DMS114 treated with DMSO at 0.1 percent for 48 hours (cell line): ENCODE data around the gene MYO18B.

Source experiments
- DNase-seq: peaks from one replicate; lab custom pipeline; 2025; ENCODE audit not compliant: unreplicated experiment; lab: John Stamatoyannopoulos, UW

MYO18B gene

DNA sequence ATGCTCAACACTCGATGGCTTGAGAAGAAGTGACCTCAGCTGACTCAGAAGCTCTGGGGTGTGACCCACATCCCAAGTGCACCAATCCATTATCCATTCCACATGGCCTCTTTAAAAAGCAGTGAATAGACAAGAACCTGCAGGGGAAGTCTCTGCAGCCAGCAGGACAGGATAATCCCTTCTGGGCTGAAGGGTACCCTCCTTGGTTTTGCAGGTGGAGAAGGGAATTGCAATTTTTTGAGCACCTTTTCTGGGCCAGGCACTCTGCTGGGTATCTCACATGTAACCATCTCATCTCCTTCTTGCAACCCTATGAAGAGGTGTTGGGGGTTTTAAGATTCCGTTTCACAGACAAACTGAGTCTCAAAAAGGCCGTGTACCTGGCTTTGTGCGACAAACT is 76.6 kb downstream of the MYO18B start:
- DNase-seq = no peak

DNA sequence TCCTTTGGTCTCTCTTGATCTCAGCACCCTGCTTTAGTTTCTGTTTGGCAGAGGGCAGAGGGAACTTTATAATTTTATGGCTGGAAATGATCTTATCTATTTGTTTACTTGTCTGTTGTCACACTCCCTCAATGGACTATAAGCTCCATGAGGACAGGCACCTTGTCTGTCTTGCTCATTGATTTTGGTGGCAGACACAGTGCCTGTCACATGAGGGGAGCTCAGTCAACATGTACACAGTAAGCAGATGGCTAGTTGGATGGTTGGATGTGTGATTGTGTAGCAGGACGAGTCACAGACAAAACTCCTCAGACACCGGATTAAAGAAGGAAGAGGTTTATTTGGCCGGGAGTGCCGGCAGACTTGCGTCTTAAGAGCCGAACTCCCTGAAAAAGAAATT is 80.4 kb downstream of the MYO18B start:
- DNase-seq = no peak

DNA sequence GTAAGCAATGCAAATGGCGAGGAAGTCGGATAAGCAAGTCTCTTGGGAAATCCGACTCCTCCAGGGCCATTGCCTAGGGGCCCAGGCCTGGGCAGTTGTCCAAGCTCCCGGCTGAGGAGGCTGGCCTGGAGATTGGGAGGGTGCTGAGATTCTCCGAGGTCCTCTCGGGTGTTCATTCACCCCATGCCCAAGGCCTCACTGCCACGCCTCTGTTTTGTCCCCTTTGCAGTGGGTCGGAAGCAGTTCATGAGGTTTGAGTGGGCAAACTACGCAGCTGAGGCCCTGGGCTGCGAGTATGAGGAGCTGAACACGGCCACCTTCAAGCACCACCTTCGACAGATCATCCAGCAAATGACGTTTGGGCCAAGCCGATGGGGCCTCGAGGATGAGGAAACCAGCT is 81.3 kb downstream of the MYO18B start:
- DNase-seq = no peak

DNA sequence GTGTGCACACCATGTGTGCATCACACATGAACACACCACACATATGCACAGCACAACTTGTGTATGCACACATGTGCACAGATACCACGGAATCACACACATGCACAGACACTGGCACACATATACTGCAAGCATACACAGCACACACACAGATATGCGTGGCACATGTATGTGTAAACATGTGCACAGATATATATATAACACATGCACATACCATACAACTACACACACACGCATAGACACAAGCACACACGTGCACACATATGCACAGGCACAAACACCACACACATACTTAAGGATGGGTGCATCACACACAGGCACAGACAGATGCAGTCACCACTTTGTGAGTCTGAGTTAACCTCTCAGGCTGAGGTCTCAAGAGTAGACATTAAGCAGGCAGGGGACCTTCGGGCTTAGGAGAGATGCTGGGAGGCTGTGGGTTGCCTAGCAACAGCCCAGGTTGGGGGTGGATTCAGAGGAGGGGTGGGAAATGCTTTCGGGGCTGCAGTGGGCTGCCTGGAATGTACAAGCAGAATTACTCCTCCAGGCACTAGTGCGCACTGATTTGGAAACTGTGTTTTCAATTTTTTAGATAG is 82.9 kb downstream of the MYO18B start:
- no peak for DNase-seq

DNA sequence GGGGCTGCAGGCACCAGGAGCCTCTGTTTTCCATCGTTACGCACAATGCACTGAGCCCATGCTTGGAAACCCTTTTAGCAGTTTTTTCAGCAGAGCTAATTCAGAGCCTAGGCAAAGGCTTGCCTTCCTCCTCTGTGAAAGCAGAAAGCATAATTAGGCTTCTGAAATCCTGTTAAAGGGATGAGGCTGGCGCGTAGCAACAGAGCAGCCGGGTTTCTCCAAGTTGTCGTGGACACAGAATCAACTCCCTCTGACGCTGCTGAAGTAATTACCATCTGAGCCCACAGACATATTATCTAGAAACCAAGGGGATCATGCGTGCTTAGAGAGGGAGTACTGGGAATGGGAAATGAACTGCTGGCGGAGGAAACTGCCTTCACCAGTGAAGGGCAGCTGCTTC is 85.4 kb downstream of the MYO18B start:
- DNase-seq = no peak

DNA sequence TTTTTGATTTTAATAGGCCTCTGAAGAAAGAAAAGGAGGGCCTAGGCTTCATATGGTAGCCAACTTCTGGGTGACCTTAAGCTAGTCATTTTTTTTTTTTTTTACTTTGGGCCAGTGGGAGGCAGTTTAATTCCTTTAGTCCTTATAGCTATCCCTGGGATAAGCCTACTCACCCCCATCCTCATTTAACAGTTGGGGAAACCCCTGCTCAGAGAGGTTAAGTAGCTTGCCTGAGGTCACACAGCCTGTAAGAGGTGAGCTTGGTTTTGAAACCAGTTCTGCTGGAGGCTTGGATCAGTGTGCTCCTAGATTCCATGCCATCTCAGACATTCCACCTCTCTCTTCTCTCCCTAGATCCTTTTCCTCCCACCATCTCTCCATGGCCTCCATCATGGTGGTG is 86.4 kb downstream of the MYO18B start:
- no peak for DNase-seq

DNA sequence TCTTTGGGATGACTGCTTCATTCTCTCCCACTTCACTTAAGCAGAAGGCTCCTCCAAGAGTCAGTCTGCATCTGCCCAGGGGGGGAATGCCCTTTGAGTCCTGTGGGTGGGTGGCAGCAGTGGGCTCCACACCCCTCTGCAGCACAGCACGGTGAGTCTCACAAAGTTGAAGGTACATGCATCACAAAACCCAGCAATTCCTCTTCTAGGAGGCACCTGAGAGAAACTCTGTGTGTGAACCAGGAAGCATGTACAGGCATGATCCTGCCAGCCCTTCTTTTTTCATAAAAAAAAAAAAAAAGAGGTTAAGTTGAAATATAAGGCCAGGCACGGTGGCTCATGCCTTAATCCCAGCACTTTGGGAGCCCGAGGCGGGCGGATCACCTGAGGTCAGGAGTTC is 87.2 kb downstream of the MYO18B start:
- no peak for DNase-seq

DNA sequence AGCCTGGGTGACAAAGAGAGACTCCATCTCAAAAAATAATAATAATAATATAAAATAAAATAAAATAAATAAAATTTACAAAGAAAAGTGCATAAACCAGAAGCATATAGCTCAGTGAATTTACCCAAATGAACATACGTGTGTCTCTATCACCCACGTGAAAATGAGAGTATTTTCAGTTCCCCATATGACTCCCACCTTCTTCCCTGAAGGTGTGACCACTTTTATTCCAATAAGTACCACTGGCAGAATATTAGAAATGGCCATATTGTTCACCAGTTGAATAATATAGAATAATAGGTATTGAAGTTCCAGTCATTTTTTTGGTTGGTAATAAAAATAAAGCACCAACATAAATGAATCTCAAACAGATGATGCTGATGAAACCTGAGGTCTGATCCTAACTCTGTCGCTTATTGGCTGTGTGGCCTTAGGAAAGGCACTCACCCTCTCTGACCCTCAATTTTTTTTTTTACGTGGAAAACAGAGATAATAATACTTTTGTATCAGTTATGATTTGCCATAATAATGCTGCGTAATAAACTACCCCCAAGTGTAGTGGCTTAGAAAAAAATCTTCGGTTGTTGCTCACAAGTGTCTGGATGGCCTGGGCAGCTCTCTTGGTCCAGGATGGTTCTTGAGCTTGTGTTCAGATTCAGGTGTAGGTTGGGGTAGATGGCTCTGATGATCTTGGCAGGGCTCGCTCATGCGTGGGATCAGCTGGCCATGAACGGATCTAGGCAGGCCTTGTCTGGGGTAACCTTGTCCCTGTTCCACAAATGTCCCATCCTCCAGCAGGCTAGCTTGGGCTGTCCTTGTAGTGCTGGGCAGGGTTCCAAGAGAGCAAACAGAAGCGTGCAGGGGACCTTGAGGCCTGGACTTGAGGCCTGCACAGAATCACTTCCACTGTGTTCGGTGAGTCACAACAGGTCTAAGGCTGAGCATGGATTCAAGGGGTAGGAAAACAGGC is 88.1 kb downstream of the MYO18B start:
- no peak for DNase-seq

DNA sequence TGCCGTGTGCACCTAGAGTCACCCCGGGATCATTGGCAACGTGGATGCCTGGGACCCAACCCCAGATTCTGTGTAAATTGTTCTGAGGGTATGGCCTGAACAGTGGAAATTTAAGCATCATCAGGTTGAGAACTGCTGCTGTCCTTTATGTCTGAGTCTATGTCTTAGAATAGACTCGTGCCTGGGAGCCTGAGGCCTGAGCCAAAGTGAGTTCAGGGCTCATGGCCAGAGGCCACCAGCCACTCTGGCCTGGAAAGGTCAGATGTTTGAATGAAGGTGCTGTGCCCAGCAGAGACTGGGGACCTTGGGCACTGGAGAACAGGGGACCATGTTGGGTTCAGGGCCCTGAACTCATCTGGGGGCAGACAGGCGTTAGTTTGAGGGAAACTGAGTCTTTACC is 91.1 kb downstream of the MYO18B start:
- DNase-seq = no peak

DNA sequence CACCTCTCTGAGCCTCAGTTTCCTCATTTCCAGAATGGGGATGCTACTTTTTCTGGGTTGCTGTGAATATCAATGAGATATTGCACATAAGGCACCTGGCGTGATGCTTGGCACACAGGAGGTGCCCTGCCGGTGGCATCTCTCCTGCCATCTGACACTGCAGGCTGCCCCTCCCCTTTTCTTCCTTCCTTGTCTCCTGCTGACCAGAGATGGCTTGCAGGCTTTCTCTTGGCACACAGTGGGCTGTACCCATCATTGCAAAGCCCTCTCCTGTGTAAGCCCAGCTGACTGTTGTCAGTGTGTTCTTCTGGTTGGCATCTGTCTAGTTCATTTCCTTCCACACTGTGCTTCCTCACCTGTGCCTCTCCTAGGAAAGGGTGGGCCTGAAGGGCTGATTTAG is 91.7 kb downstream of the MYO18B start:
- no peak for DNase-seq

DNA sequence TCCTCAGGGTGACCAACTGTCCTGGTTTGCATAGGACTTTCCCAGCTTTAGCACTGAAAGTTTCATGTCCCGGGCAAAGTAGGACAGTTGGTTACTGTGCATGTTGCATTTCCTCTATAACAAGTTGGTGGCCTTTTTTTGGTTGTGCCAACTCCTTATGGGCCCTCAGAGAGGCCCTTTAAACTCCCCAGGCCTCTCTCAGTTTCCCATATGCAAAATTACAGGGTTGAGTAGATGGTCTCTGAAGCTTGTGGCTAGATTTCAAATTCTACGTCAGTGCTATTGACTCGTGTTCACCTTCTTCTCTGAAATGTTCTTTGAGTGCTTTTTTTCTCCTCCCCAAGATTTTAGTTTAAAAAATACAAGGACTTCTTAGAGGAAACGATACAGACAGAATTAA is 92.5 kb downstream of the MYO18B start:
- DNase-seq = no peak

DNA sequence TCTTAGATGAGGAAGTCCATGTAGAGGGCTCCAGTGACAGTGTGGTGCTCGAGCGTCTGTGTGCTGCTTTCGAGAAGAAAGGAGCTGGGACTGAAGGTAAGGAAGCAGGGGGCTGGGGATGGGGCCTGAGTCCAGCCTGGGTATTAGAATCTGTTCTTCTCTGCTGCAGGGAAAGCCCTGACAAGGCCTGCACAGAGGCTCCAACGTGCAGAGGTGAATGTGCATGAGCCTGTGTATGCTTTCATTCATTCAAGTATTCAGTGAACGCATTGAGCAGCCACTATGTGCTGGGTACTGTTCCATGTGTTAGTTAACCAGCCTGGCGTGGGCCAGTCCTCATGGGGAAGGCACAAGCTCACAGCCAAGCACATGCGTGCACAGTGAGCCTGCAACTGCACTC is 93.4 kb downstream of the MYO18B start:
- DNase-seq = no peak

DNA sequence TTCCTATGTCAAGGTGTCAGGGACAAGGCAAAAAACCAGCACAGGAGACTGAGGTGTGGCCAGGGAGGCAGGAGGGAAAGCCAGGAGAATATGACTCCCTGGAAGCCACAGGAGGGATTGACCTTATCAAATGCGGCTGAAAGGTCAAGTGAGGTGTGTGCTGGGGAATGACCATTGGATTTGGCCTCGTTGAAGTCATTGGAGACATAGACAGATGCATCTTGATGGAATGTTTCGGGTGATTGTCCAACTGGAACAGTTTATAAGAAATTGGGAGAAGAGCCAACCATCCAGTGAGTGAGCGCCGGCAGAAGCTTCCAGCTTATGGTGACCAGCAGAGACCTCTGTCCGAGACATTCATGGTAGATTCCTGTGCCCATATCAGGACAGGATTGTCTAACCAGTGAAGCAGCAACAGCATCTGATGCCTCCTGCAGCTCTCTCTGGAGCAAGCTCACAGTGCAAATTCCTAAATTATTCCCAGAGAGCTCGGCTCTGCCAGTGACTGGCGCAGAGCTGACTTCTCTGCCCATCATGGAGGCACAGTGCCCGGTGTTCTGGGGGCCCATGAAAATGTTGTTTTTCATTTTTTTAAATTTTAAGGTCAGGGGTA is 95.4 kb downstream of the MYO18B start:
- DNase-seq = no peak

DNA sequence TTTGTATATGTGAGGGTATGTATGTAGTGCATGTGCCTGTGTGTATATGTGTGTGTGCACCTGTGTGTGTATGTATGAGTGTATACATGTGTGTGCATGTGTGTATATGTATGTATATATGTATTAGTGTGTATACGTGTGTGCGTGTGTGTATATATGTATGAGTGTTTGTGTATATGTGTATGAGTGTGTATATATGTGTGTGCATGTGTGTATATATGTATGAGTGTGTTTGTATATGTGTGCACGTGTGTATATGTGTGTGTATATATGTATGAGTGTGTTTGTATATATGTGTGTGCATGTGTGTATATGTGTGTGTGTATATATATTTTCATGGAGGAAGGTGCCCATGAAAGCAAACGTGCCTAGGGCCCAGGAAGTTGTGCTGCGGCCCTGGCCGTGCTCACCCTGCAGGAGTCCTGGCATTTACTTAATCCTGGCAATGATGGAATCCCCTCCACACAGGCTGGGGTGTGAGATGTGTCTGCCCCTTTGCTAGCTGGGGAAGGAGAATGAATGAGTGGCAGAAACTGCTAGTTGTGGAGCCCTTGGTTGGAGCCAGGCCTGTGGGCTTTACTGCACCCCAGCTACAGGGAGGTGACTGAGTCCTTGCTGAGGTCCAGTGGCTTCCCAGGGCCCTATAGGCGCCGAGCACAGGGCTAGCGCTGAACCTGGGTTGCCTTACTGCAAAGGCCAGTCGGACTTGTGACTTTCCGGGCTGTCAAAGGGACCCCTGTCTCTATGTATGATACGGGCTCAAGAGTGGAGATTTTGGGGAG is 97.2 kb downstream of the MYO18B start:
- DNase-seq = no peak

DNA sequence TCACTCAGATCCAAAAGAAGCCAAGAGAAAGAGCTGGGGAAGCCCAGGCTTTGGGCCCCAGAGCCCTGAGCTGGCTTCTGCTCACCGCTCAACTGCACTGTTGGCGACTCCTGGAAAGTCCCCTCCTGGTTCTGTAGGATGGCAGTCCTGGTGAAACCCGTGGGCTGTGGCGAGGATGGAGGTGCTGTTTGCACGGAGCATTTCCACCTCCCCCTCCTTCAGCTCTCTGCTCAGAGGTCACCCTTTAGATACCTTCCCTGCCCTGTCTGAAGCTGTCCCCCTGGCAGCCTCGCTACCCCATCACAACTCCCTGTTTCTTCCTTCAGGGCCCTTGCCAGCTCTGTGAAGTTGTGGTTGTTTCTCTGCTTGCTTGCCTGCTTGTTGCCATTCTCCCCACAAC is 97.8 kb downstream of the MYO18B start:
- no peak for DNase-seq

DNA sequence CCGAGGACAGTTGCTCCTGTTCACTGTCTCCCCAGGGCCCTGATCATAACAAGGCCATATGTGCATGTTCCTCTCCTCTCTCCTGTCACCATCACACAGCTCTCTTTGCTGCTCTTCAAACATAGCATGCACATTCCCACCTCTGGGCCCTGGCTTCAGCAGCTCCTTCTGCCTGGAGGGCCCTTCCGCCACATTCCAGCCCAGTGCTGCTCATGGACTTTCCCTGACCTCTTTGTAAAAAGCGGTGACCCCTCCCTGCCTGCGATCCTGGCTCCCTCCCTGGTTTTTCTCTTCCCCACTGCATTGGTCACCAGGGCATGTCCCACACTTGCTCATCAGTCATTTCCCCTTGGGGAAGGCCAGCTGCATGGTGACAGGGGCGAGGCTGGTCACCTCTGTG is 98.2 kb downstream of the MYO18B start:
- DNase-seq = no peak

DNA sequence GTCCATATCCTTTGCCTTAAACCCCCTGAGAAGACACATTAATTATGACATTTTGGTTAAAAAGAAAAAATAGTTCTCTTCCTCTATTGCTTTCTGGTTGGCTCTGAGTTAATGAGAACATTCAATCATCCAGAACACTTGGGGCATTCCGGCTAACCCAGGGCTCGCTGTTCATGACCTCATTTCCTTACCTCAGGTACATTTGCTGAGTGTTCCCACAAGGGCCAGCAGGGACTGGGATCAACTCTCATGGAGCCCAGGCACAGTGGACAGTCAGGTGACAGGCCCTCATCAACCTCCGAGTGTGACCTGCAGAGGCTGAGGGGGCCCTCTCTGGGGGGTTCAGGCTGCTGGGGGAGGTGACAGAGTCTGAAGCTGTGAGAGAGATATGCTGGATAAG is 98.9 kb downstream of the MYO18B start:
- DNase-seq = no peak

DNA sequence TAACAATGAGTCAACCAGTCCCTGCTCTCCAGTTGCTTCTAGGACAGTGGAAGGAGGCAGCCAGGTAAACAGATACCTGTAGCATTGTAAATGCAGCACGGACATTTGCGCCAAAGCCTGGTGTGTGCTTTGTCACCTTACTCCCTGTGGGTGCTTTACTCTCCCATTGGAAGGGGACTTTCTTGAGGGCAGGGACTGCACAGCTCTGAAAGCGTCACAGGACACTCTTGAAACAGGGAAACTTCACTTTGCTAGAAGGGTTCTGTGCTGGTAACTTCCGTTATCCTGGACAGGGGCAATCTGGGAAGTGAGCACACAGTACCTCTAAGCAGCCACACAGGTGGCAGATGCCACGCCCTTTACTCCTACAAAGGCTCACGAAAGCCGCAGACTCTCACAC is 99.8 kb downstream of the MYO18B start:
- DNase-seq = no peak

DNA sequence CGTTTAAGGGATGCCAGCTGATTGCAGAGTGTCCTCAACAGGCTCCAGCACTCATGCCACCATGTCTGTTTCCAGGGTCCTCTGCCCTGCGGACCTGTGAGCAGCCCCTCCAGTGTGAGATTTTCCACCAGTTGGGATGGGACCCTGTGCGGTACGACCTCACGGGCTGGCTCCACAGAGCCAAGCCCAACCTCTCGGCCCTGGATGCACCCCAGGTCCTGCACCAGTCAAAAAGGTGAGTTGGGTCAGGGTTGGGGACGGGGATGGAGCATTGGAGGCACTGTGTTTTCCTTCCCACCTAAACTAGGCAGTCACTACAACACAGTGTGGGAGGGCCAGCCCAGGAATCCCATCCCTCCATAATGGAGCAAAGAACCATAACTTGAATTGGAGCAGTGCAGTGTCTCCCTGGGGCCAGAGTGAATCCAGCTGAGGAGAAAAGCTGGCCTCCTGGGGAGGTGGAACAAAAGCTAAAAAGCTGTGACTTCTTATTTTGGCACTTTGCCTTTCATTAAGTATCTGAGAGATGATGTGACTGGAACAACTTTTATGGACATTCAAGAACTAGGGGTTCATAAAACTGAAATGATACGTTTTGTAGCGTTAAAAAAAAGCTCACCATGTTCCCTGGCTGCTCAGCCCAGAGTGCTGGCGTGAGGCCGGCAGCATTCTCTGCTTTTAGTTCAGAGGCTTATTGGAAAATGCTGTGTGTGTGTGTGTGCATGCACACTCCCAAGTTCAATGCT is 101.8 kb downstream of the MYO18B start:
- no peak for DNase-seq

DNA sequence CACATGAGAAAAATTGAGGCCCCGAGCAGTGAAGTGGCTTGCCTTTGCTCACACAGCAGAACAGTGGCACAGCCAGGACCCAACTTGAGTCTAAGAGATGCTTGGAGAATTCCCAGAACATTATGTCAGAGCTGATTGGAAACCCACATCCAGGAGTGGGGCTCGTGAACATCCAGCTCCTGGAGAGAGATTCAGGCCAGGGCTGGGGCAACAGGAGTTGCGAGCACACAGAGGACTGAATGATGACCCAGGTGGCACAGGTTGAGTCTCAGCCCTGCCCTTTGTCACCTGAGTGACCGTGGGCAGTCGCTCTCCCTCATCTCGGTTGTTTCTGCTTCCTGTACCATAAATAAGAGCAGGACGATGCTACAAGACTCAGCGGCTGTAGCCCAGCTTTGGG is 102.6 kb downstream of the MYO18B start:
- no peak for DNase-seq
